ENCODE measurements around the gene LAMA1.

The LAMA1 gene

DNA sequence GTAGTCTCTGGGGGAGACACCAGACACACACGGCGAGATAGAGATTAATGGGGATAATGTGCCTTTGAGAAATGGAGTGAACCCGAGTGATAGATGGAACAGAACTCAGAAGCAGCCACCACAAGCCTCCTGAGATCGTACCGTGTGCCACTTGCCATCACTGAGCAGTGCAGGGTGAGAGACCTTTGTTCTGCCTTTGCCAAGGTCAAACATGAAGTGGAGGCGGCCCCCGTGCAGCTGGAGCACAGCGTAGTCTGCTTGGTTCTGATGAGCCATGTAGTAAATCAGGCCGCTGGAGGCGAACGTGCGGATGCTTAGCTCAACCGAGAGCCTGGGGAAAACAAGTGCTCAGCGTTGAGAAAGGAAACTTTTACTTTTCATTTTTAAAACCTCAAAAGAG is 167.0 kb downstream of the LAMA1 start:
- TF ChIP-seq, protein P1, sequence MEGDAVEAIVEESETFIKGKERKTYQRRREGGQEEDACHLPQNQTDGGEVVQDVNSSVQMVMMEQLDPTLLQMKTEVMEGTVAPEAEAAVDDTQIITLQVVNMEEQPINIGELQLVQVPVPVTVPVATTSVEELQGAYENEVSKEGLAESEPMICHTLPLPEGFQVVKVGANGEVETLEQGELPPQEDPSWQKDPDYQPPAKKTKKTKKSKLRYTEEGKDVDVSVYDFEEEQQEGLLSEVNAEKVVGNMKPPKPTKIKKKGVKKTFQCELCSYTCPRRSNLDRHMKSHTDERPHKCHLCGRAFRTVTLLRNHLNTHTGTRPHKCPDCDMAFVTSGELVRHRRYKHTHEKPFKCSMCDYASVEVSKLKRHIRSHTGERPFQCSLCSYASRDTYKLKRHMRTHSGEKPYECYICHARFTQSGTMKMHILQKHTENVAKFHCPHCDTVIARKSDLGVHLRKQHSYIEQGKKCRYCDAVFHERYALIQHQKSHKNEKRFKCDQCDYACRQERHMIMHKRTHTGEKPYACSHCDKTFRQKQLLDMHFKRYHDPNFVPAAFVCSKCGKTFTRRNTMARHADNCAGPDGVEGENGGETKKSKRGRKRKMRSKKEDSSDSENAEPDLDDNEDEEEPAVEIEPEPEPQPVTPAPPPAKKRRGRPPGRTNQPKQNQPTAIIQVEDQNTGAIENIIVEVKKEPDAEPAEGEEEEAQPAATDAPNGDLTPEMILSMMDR (IDR thresholded peaks at IDR 0.05; ENCODE audit: low read depth, low read length, missing control alignments), result no peak
- in situ Hi-C loops (cut with HindIII; ENCODE audit: low sequenced_read_pairs), result loop anchor here (10.0 kb wide), 1 partner anchor 214 kb away; no protein-coding TSS in a partner anchor
- DNase-seq (ENCODE audit: low read depth), result no peak
- no peak overlapping the region for H3K4me3 ChIP-seq (ENCODE audit: low read depth, low read length)

DNA sequence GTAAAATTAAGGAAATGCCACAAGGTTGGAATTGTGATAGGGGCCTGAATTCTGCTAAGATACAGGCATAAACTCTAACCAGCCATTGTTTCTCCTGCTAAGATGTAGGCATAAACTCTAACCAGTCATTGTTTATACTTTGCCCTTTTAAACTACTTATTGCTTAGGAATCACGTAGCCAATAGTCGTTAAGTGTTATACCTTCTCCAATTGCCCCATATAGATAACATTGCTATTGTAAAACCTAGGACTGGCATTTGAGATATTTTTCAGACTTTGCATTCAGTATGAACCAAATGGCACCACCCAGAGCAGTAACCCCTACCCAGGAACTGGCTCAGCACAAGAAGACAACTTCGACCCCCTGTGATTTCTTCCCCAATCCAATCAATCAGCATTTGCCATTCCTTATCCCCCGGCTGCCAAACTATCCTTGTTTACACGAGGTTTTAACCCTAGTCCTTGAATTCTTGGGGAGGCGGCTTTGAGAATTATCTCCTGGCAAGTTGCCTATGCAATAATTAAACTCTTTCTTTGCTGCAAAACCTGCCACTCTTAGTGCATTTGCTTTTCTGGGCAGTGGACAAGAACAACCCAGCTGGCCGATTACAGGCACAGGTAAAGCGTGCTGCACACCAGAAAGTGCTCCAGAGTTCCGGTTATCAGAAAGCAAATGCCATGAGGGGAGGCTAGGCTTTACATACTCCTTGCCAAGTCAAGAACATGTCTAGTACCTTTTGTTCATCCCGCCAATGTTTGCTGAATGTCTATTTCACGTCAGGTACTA is 167.6 kb downstream of the LAMA1 start:
- H3K4me3 ChIP-seq (ENCODE audit: low read depth, low read length), result no peak overlapping the region
- in situ Hi-C loops (cut with HindIII; ENCODE audit: low sequenced_read_pairs), result loop anchor here (10.0 kb wide), 1 partner anchor 215 kb away; no protein-coding TSS in a partner anchor
- DNase-seq (ENCODE audit: low read depth), result no peak
- TF ChIP-seq, protein P1 (IDR thresholded peaks at IDR 0.05; ENCODE audit: low read depth, low read length, missing control alignments), result no peak

DNA sequence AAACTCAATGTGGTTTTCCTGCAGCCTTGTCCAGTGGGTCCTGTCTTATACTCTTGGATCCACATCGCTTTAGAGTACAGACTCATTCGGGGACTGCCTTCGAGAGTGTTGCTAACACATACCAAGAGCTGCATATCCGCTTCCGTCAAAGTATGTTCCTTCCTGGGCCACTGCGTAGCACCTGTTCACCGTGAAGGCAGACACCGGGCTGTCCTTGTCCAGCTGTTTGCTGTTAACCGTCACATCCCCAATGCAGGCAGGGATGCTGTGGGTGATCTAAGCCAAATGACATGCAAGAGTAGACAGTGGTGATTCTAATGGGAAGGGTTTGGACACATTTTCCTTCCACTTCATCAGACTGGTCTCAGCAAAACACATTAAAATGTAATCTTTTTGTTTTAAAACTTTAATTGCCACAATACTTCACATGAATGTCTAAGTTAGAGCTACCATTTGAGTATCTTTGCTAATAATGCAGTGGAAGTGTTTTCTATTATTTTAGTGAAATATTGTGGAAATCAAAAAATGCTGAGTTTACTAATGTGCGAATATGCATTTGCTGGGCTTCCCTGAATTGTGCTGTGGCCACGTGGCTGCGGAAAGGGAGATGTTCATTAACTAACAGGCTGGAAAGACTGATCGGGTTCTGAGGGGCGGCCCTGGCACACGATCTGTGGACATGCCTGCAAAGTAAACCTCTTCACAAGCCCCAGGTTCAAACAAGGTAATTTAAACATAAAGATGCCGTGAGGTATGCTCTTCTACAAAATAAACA is 169.1 kb downstream of the LAMA1 start:
- DNase-seq (ENCODE audit: low read depth), result no peak
- TF ChIP-seq, protein P1 (IDR thresholded peaks at IDR 0.05; ENCODE audit: low read depth, low read length, missing control alignments), result no peak
- in situ Hi-C loops (cut with HindIII; ENCODE audit: low sequenced_read_pairs), result no loop called here
- no peak overlapping the region for H3K4me3 ChIP-seq (ENCODE audit: low read depth, low read length)

DNA sequence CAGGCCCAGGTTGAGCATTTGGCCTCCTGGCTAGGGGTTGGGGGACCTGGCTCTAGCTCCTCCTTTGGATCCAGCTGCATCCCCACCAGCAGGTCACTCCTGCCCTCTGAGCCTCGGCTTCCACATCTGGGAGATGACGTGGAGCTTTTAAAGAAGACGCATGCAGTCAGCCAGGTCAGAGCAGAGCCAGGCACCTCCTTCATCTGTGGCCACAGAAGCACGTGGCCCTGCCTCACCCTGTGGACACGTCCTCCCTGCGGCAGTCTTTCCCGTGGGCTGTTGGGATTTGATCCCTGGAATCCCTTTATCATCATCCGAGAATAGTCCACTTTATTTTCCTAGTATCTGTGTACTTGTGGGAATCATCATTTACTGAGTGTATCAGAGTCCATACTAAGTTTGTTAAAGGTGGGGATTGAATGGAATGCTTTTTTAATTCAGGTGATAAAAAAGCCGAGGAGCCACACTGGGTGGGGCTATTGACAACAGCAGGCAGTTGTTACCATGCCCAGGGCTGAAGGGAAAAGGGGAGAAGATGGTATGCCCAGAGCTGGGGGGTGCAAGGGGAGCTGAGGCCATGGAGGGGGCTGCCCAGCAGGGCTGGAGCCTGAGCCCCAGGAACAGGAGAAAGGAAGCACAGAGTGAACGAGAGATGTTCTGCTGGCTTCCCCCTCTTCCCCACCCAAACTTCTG is 170.1 kb downstream of the LAMA1 start:
- H3K4me3 ChIP-seq (ENCODE audit: low read depth, low read length), result no peak overlapping the region
- in situ Hi-C loops (cut with HindIII; ENCODE audit: low sequenced_read_pairs), result no loop called here
- TF ChIP-seq, protein P1 (IDR thresholded peaks at IDR 0.05; ENCODE audit: low read depth, low read length, missing control alignments), result no peak
- DNase-seq (ENCODE audit: low read depth), result no peak

DNA sequence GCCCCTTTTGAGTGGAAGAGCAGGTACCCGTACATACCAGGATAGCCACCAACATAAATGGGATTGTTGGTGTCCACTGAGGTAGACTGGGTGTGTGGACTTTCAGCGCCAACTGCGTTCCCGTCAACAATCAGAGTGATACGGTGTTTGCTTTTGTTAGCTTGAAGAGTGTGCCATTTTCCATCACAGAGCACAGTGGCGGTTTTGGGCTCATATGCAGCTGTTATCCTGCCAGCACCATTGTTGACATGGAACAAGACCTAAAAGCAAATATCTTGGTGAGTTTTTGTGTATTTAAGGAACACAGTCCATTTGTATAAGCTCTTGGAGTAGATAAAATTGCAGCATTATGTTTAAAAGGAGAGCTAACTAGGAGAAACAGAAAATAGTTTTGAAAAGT is 174.5 kb downstream of the LAMA1 start:
- in situ Hi-C loops (cut with HindIII; ENCODE audit: low sequenced_read_pairs), result no loop called here
- TF ChIP-seq, protein P1 (IDR thresholded peaks at IDR 0.05; ENCODE audit: low read depth, low read length, missing control alignments), result no peak
- no peak overlapping the region for H3K4me3 ChIP-seq (ENCODE audit: low read depth, low read length)
- no peak for DNase-seq (ENCODE audit: low read depth)

DNA sequence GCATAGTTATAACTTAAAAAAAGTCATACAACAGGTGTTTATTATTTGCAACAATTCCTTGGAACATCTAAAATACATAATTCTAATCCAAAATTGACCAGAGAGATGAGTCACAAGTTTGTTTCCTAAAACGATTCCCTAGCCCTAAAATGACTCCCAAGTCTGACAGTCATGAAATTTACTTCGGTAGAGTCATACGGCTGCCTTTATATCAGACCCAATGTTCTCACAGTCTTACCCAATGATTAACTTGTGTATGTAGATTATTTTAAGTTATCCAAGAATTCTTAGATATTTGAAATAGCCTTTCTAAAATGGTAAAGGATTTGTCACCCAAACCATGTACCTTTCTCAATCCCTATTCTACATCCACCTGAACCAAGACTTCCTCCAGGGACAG is 174.9 kb downstream of the LAMA1 start:
- in situ Hi-C loops (cut with HindIII; ENCODE audit: low sequenced_read_pairs), result no loop called here
- TF ChIP-seq, protein P1 (IDR thresholded peaks at IDR 0.05; ENCODE audit: low read depth, low read length, missing control alignments), result no peak

More for the DNA sequence above, 174.9 kb downstream of the LAMA1 start:
- no peak for DNase-seq (ENCODE audit: low read depth)
- no peak overlapping the region for H3K4me3 ChIP-seq (ENCODE audit: low read depth, low read length)
